ENCODE measurements around the gene RBPJ.

Gene RBPJ

GRCh38 chr4:26484516-26484915, 163.7 kb downstream of the RBPJ start:
- Histone ChIP-seq H3K27me3 (ENCODE audit: control insufficient read depth, insufficient read depth, low read length) (no peaks in the 10 kb centered on the region), H3K9ac (ENCODE audit: low read length) (no peak overlapping the region), H3K4me3 (ENCODE audit: low read length) (no peak overlapping the region), H3K36me3 (ENCODE audit: control insufficient read depth, insufficient read depth, low read length) (no peaks in the 10 kb centered on the region), H3K27ac (ENCODE audit: low read depth, low read length) (peak overlapping the region; percentile 0), H3K4me1 (ENCODE audit: control insufficient read depth, insufficient read depth, low read length) (peaks cover 6% of the 10 kb centered on the region)

Measured in rectal smooth muscle tissue (tissue), 1 donor.